HCT116 (cell line): ENCODE data around the gene CCDC126. TPM values are rescaled to one million over a fixed set of nuclear protein-coding genes. Genes with fewer than 3 reads are reported as not detected.

Experiments
- ATAC-seq: fragments of 200-7000 bp; cut with Tn5 transposase; 2 replicates; pipeline ENCODE4 v1.9.1; 2020; ENCODE audit warnings: mild to moderate bottlenecking, moderate library complexity
- BruUV-seq: library from RNA; stranded (reverse); fragments of 400-500 nt; replicated peaks from 2 replicates; lab custom pipeline; 2021; lab: Mats Ljungman, UMichigan
- CTCF ChIA-PET: fragments of 300-600 bp; sonication (Branson Sonifier 250); formaldehyde crosslinking; loops from one replicate; lab custom pipeline; 2021; ENCODE audit warnings: antibody characterized with exemption; lab: Charles Lee
- POLR2A ChIA-PET: fragments of 300-600, 350-600 bp; sonication (Branson Sonifier 250); formaldehyde crosslinking; loops from one replicate; lab custom pipeline; 2021; ENCODE audit warnings: antibody characterized with exemption; lab: Charles Lee
- RAD21 ChIA-PET, 2 experiments: fragments of 300-600 bp; sonication (Branson Sonifier 250); formaldehyde crosslinking; loops; one replicate each; lab custom pipeline; 2023; ENCODE audit warnings: low total read pairs in 2 of 2; ENCODE audit not compliant: uncharacterized antibody in 2 of 2, unreplicated experiment in 2 of 2, low non-redundant PET in 1 of 2; lab: Charles Lee
- DNase-seq: peaks from one replicate; pipeline ENCODE4 v3.0.0-alpha.2; 2010; ENCODE audit warnings: low read depth, low spot score
- H2AFZ ChIP-seq: fragments of 200-600 bp; shearing (Covaris generic), sonication (generic); 2 replicates; pipeline ENCODE4 v1.6.1; 2017; ENCODE audit warnings: low read depth, mixed run types, mixed read lengths, antibody characterized with exemption, low read length; ENCODE audit not compliant: poor library complexity, severe bottlenecking
- H3K27ac ChIP-seq: 2 replicates; pipeline ENCODE4 v1.5.1; 2012; ENCODE audit warnings: low read depth, low read length
- H3K27me3 ChIP-seq: fragments of 200-600 bp; sonication (generic); 2 replicates; pipeline ENCODE4 v1.6.1; 2016; ENCODE audit warnings: mixed run types, low read length, mixed read lengths; ENCODE audit not compliant: insufficient read depth
- H3K36me3 ChIP-seq, 2 experiments: fragments of 200-500 bp in 1 of 2; fragments of 200-600 bp in 1 of 2; sonication (Bioruptor generic) in 1 of 2; sonication (generic) in 1 of 2; 2 replicates each; pipeline versions ENCODE4 v1.5.1 to v1.6.1; 2014 to 2016; ENCODE audit warnings: low read length in 2 of 2, inconsistent platforms in 1 of 2, mixed read lengths in 1 of 2, mixed run types in 1 of 2; ENCODE audit not compliant: insufficient read depth in 2 of 2, control insufficient read depth in 1 of 2
- H3K4me1 ChIP-seq, 2 experiments: fragments of 200-600 bp in 1 of 2; sonication (generic) in 1 of 2; 2 replicates each; pipeline versions ENCODE4 v1.5.1 to v1.6.1; 2012 to 2017; ENCODE audit warnings: low read length in 2 of 2, inconsistent platforms in 1 of 2, mild to moderate bottlenecking in 1 of 2, mixed read lengths in 1 of 2, mixed run types in 1 of 2, moderate library complexity in 1 of 2; ENCODE audit not compliant: insufficient read depth in 2 of 2, control insufficient read depth in 1 of 2
- H3K4me2 ChIP-seq: fragments of 200-600 bp; sonication (generic); 2 replicates; pipeline ENCODE4 v1.6.1; 2017; ENCODE audit warnings: mixed run types, low read length, mixed read lengths
- H3K4me3 ChIP-seq, 2 experiments: fragments of 200-600 bp in 1 of 2; sonication (generic) in 1 of 2; replicated peaks in 1 of 2; 2 replicates each; pipeline ENCODE4 v1.5.1; 2011 to 2016; ENCODE audit warnings: low read length in 2 of 2, control low read depth in 1 of 2, low read depth in 1 of 2, mild to moderate bottlenecking in 1 of 2, mixed read lengths in 1 of 2, mixed run types in 1 of 2
- H3K79me2 ChIP-seq: fragments of 200-600 bp; sonication (generic); 2 replicates; pipeline ENCODE4 v1.6.1; 2017; ENCODE audit warnings: mild to moderate bottlenecking, mixed run types, low read length, moderate library complexity, mixed read lengths; ENCODE audit not compliant: insufficient read depth
- H3K9ac ChIP-seq: fragments of 200-600 bp; sonication (generic); 2 replicates; pipeline ENCODE4 v1.6.1; 2016; ENCODE audit warnings: low read length, mixed read lengths
- H3K9me2 ChIP-seq: fragments of 200-600 bp; sonication (generic), shearing (Covaris generic); 2 replicates; pipeline ENCODE4 v1.6.1; 2017; ENCODE audit warnings: mixed run types, mild to moderate bottlenecking, moderate library complexity; ENCODE audit not compliant: insufficient read depth
- H3K9me3 ChIP-seq, 2 experiments: fragments of 200-500 bp in 1 of 2; fragments of 200-600 bp in 1 of 2; sonication (Bioruptor generic) in 1 of 2; sonication (generic) in 1 of 2; 2 replicates each; pipeline ENCODE4 v1.6.1; 2014 to 2017; ENCODE audit warnings: low read length in 2 of 2, mixed read lengths in 2 of 2, inconsistent platforms in 1 of 2, low read depth in 1 of 2, mild to moderate bottlenecking in 1 of 2, mixed run types in 1 of 2, moderate library complexity in 1 of 2; ENCODE audit not compliant: control insufficient read depth in 1 of 2, insufficient read depth in 1 of 2
- H4K20me1 ChIP-seq: fragments of 200-600 bp; sonication (generic), shearing (Covaris generic); 2 replicates; pipeline ENCODE4 v1.6.1; 2017; ENCODE audit warnings: mixed run types, mild to moderate bottlenecking, moderate library complexity; ENCODE audit not compliant: insufficient read depth
- CEBPB ChIP-seq: IDR thresholded peaks from 2 replicates; pipeline ENCODE4 v1.6.1; 2012; ENCODE audit warnings: low read depth
- EGR1 ChIP-seq: IDR thresholded peaks from 2 replicates; pipeline ENCODE4 v1.6.1; 2012; ENCODE audit warnings: low read depth
- EZH2 ChIP-seq: fragments of 200-600 bp; sonication (generic); IDR thresholded peaks from 2 replicates; pipeline ENCODE4 v1.6.1; 2017; ENCODE audit warnings: antibody characterized with exemption, mixed run types
- FOSL1 ChIP-seq: IDR thresholded peaks from 2 replicates; pipeline ENCODE4 v1.6.1; 2012; ENCODE audit warnings: low read depth
- JUND ChIP-seq: IDR thresholded peaks from 2 replicates; pipeline ENCODE4 v1.6.1; 2012
- SIN3A ChIP-seq: IDR thresholded peaks from 2 replicates; pipeline ENCODE4 v1.6.1; 2012; ENCODE audit warnings: low read depth
- SP1 ChIP-seq: IDR thresholded peaks from 2 replicates; pipeline ENCODE4 v1.6.1; 2012; ENCODE audit warnings: low read depth
- SRF ChIP-seq: IDR thresholded peaks from 2 replicates; pipeline ENCODE4 v1.6.1; 2012; ENCODE audit warnings: low read depth
- YY1 ChIP-seq: IDR thresholded peaks from 2 replicates; pipeline ENCODE4 v1.6.1; 2011; ENCODE audit warnings: low read length, low read depth, moderate library complexity, mild to moderate bottlenecking; ENCODE audit not compliant: insufficient replicate concordance; ENCODE audit errors: extremely low read depth
- ZFX ChIP-seq: fragments of 450-650 bp; IDR thresholded peaks from 2 replicates; pipeline ENCODE4 v1.6.1; 2017
- intact Hi-C: fragments of 100-400 bp; cut with micrococcal nuclease; formaldehyde crosslinking; loops from 2 replicates; pipeline ENCODE4 v1.10.0; 2022
- total RNA-seq: library from RNA; stranded (reverse); gene quantifications from one replicate; pipeline ENCODE4 v1.2.1, GENCODE V29; 2021; ENCODE audit not compliant: unreplicated experiment
- TF ChIP-seq, protein P1 (sequence below): IDR thresholded peaks from 2 replicates; pipeline ENCODE4 v1.6.1; 2012
- TF ChIP-seq, protein P2 (sequence below): IDR thresholded peaks from 2 replicates; pipeline ENCODE4 v1.6.1; 2012
- TF ChIP-seq, protein P3 (sequence below): IDR thresholded peaks from 2 replicates; pipeline ENCODE4 v1.6.1; 2012; ENCODE audit warnings: low read depth

CCDC126 gene
- total RNA-seq, 1 experiment from 2014 or later = 5.0 TPM

DNA sequence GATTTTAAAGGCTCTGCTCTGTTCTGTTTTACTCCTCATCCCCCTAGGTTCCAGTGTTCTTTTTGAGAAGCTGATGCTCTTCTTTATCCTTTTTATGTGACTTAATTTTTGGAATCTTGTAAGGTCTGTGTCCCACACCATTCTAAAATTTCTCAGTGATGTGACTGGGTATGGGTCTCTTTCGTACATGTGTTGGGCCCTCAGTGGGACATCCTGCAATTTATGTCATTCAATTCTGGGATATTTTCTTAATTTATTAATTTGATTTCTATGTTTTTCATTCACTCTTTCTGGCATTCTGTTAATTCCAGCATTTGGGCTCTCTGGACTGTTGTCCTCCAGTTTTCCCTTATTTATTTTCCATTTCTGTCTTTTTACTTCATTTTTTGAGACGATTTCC lies 19.4 kb downstream of the CCDC126 start:
- Histone ChIP-seq H3K27ac (no peak overlapping the region), H3K9ac (no peak overlapping the region), H3K4me3 (no peak overlapping the region), H3K9me3 (0 out of 4 replicates have a peak, but pooled peaks cover 0 to 5% of the 10 kb centered on the region in 2 experiments), H4K20me1 (no peaks in the 10 kb centered on the region), H3K36me3 (no peaks in the 10 kb centered on the region), H3K9me2 (no peaks in the 10 kb centered on the region), H3K4me2 (no peak overlapping the region), H3K4me1 (no peaks in the 10 kb centered on the region), H3K27me3 (no peaks in the 10 kb centered on the region), H2AFZ (no peak overlapping the region), H3K79me2 (no peaks in the 10 kb centered on the region)
- intact Hi-C loops = no loop called here
- ChIA-PET CTCF (no interaction called here), POLR2A (no interaction called here), RAD21 (no interaction called here)
- TF ChIP-seq, protein P1, sequence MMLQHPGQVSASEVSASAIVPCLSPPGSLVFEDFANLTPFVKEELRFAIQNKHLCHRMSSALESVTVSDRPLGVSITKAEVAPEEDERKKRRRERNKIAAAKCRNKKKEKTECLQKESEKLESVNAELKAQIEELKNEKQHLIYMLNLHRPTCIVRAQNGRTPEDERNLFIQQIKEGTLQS = no peak
- TF ChIP-seq, protein P2, sequence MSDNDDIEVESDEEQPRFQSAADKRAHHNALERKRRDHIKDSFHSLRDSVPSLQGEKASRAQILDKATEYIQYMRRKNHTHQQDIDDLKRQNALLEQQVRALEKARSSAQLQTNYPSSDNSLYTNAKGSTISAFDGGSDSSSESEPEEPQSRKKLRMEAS = no peak
- TF ChIP-seq EGR1 (no peak), SP1 (no peak), FOSL1 (no peak), JUND (no peak), CEBPB (no peak), SRF (no peak), ZFX (no peak), EZH2 (no peak), SIN3A (no peak), YY1 (no peak)
- TF ChIP-seq, protein P3, sequence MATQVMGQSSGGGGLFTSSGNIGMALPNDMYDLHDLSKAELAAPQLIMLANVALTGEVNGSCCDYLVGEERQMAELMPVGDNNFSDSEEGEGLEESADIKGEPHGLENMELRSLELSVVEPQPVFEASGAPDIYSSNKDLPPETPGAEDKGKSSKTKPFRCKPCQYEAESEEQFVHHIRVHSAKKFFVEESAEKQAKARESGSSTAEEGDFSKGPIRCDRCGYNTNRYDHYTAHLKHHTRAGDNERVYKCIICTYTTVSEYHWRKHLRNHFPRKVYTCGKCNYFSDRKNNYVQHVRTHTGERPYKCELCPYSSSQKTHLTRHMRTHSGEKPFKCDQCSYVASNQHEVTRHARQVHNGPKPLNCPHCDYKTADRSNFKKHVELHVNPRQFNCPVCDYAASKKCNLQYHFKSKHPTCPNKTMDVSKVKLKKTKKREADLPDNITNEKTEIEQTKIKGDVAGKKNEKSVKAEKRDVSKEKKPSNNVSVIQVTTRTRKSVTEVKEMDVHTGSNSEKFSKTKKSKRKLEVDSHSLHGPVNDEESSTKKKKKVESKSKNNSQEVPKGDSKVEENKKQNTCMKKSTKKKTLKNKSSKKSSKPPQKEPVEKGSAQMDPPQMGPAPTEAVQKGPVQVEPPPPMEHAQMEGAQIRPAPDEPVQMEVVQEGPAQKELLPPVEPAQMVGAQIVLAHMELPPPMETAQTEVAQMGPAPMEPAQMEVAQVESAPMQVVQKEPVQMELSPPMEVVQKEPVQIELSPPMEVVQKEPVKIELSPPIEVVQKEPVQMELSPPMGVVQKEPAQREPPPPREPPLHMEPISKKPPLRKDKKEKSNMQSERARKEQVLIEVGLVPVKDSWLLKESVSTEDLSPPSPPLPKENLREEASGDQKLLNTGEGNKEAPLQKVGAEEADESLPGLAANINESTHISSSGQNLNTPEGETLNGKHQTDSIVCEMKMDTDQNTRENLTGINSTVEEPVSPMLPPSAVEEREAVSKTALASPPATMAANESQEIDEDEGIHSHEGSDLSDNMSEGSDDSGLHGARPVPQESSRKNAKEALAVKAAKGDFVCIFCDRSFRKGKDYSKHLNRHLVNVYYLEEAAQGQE = no peak
- ATAC-seq (no peak), DNase-seq (no peak)
- BruUV-seq = no TSS peak
